LNCaP clone FGC (cell line): ENCODE data around the gene CSTPP1.
"Not testable (repeated sequence)": the region's sequence is repeated elsewhere in the genome, so short reads cannot be mapped to it uniquely, and the experiment has no call there.

Experiments used
- DNase-seq: peaks from one replicate; pipeline ENCODE4 v3.0.0-alpha.2; 2011; ENCODE audit warnings: low read depth
- H3K4me3 ChIP-seq: 2 replicates; pipeline ENCODE4 v1.5.1; 2011; ENCODE audit warnings: mild to moderate bottlenecking, low read depth, low read length, control low read depth
- TF ChIP-seq, protein P1 (sequence below): IDR thresholded peaks from 2 replicates; pipeline ENCODE4 v1.5.1; 2012; ENCODE audit warnings: mild to moderate bottlenecking; ENCODE audit not compliant: control insufficient read depth, insufficient read depth; ENCODE audit errors: extremely low read depth

CSTPP1 gene

GRCh38 chr11:47061429-47062178, 125.0 kb downstream of the CSTPP1 start:
- H3K4me3 ChIP-seq: no peak overlapping the region
- TF ChIP-seq, protein P1, sequence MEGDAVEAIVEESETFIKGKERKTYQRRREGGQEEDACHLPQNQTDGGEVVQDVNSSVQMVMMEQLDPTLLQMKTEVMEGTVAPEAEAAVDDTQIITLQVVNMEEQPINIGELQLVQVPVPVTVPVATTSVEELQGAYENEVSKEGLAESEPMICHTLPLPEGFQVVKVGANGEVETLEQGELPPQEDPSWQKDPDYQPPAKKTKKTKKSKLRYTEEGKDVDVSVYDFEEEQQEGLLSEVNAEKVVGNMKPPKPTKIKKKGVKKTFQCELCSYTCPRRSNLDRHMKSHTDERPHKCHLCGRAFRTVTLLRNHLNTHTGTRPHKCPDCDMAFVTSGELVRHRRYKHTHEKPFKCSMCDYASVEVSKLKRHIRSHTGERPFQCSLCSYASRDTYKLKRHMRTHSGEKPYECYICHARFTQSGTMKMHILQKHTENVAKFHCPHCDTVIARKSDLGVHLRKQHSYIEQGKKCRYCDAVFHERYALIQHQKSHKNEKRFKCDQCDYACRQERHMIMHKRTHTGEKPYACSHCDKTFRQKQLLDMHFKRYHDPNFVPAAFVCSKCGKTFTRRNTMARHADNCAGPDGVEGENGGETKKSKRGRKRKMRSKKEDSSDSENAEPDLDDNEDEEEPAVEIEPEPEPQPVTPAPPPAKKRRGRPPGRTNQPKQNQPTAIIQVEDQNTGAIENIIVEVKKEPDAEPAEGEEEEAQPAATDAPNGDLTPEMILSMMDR: no peak
- no peak for DNase-seq

DNA sequence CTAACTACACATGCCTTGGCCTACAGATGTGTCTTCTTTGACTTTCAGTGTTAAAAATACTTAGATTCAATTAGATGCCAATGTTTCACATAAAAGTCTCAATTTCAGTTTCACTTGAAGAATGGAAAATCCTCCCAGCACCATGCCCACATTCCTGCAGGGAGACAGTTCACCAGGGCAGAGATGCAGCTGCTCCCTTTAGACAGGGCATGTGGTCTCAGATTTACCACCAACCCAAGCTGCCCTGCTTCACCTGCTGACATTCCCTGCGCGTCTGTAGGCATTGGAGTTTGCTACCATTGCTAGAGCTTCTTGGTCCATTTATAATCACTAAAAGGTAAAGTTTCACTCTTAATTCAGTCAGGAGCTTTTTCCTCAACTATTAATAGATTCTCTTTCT, 126.2 kb downstream of the CSTPP1 start:
- TF ChIP-seq, protein P1: no peak
- DNase-seq: no peak
- H3K4me3 ChIP-seq: no peak overlapping the region

- TF ChIP-seq, protein P1: no peak
- no peak for DNase-seq
- H3K4me3 ChIP-seq: no peak overlapping the region
Observed at GRCh38 chr11:47067401-47067800, 130.8 kb downstream of the CSTPP1 start.

DNA sequence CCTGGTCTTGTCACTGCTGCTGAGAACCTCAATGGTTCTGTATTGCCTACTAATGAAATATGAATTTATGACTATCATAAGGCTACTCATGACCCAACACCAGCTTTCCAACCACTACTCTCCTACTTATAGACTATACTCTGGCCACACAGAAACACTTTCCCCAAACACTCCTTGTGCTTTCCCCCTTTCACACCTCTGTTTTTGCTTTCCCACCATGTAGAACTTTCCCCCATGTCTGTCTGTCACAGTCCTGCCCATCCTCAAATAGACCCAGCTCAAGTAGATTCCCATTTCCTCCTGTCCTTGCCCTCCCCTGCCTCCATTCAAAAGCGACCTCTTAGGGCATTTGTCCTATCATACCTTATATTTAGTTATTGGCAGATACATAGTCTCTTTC, 134.2 kb downstream of the CSTPP1 start:
- TF ChIP-seq, protein P1: no peak
- DNase-seq: no peak
- no peak overlapping the region for H3K4me3 ChIP-seq

DNA sequence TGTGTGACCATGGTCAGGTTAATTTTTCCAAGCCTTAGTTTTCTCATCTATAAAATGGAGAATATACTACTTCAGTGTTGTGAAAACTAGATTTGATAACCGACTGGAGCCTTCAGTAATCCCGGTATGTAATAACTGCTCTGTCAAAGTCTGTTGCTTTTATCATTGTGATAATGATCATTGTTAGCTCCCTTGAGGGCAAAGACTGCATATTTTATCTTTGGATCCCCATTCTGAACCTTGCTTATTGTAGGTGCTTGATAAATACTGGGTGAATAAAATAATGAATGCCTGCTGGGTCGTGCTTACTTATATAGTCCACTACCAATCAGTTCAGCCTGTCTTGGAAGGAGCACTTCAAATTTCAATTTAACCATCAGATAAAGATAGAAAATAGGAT, 134.8 kb downstream of the CSTPP1 start:
- no peak overlapping the region for H3K4me3 ChIP-seq
- TF ChIP-seq, protein P1: no peak
- DNase-seq: no peak

DNA sequence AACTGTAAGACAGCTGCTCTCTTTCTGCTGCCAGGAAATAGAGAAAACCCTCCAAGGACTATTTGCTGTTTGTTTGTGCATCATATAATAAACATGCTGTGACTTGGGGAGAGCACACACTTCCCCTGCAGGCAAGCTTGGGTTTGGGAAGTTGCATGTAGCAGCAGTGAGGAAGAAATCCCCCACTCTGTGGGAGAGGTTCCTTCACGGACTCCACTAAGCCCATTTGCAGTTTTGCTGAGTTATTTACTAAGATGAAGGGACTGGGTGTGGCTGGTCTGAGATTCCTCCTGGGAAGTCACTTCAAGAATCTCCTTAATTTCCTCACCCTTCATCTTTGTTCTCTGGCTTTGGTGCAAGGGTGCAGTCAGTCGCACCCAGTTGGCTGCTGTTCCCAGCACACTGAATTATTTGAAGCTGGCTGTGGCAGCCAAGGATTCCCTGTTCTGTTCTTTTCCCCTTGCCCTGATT, 135.3 kb downstream of the CSTPP1 start:
- no peak for DNase-seq
- TF ChIP-seq, protein P1: no peak
- no peak overlapping the region for H3K4me3 ChIP-seq

GRCh38 chr11:47078751-47079521, 142.4 kb downstream of the CSTPP1 start:
- TF ChIP-seq, protein P1: no peak
- H3K4me3 ChIP-seq: no peak overlapping the region
- no peak for DNase-seq

- not testable (repeated sequence) for H3K4me3 ChIP-seq, DNase-seq
Observed at GRCh38 chr11:47080775-47081174, 144.2 kb downstream of the CSTPP1 start.
